Mesenteric fat pad (tissue), 1 donor: Measurements from ENCODE around the gene C5orf24. TPM values are rescaled to one million over a fixed set of nuclear protein-coding genes. Genes with fewer than 3 reads are reported as not detected.
"Not testable (repeated sequence)": the region's sequence is repeated elsewhere in the genome, so short reads cannot be mapped to it uniquely, and the experiment has no call there.

Source experiments
- DNase-seq: peaks from one replicate; pipeline ENCODE4 v3.0.0-alpha.2; 2020; ENCODE audit warnings: low spot score
- total RNA-seq: library from RNA; stranded (reverse); fragmentation: NEBNext Ultra II Directional; extraction: Animal tissue kit (Norgen Biotek cat#: 25700); gene quantifications from one replicate; pipeline ENCODE4 v1.2.1, GENCODE V29; 2021
- donor health status: DM: yes; HTN: yes; CAD: no.

Gene C5orf24
- total RNA-seq, 1 donor from 2014 or later: 40.9 TPM

- peak; percentile 2 for DNase-seq
Observed at GRCh38 chr5:134856465-134856864, 10.7 kb downstream of the C5orf24 start.

GRCh38 chr5:134857401-134857800 is 11.6 kb downstream of the C5orf24 start:
- no peak for DNase-seq

DNA sequence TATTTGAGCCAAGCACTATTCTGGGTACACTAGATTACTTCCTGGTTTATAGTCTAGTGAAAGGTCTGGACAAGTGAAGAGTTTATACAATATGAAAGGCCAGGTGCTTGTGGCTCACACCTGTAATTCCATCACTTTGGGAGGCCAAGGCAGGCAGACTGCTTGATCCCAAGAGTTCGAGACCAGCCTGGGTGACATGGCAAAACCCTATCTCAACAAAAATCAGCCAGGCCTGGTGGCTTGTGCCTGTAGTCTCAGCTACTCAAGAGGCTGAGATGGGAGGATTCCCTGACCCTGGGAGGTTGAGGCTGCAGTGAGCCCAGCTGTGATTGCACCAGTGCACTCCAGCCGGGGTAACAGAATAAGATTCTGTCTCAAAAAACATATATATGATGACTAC is 18.9 kb downstream of the C5orf24 start:
- DNase-seq: peak; percentile 18

GRCh38 chr5:134873494-134873893 is 27.7 kb downstream of the C5orf24 start:
- no peak for DNase-seq

- peak; percentile 97 for DNase-seq
Observed at GRCh38 chr5:134873987-134874830, 28.4 kb downstream of the C5orf24 start, which contains the start of gene TXNDC15. TSS of gene TXNDC15 (plus strand) at chr5:134874371. CDS start at chr5:134874428, 57 bp downstream.

- peak; percentile 59 for DNase-seq
Observed at GRCh38 chr5:134874831-134875655, 29.3 kb downstream of the C5orf24 start.

DNA sequence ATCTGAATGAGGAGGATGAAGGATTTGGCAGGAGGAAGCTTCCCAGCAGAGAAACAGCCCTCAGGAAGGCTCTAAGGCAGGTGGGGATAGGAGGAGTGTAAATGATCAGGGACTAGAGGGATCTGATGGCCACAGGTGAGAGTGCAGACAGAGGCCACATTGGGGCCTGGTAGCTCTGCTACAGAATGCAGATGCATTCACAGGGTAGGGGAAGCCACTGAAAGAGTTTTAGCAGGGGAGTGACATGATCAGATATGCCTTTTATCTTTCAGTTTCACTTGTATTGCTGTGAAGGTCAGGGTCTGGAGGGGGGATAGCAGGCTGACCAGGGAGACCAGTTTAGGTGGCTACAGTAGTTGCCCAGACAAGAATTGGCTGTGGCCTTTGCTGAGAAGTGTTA is 31.4 kb downstream of the C5orf24 start:
- DNase-seq: no peak

GRCh38 chr5:134878403-134878802 is 32.6 kb downstream of the C5orf24 start:
- DNase-seq: no peak

DNA sequence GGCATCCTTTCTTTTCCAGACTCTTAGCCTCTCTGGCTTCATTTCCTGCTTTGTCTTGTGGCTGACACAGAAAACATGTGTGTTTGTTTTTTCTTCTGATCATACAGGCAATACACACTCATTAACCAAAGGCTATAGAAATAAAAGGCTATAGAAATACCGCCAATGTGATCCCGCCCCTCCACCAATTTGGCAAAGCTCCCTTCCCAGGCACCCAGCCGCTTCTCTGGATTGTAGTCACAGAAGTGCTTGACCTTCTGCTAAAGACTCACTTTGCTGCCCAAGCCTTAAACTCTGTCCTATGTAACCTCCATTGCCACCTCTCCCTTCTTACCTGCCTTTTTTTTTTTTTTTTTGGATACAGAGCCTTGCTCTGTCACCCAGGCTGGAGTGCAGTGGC is 33.7 kb downstream of the C5orf24 start:
- peak; percentile 45 for DNase-seq

- not testable (repeated sequence) for DNase-seq
Observed at GRCh38 chr5:134880937-134881336, 35.2 kb downstream of the C5orf24 start.

DNA sequence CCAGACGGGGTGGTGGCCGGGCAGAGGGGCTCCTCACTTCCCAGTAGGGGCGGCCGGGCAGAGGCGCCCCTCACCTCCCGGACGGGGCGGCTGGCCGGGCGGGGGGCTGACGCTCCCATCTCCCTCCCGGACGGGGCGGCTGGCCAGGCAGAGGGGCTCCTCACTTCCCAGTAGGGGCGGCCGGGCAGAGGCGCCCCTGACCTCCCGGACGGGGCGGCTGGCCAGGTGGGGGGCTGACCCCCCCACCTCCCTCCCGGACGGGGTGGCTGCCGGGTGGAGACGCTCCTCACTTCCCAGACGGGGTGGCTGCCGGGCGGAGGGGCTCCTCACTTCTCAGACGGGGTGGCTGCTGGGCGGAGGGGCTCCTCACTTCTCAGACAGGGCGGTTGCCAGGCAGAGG is 35.9 kb downstream of the C5orf24 start:
- DNase-seq: not testable (repeated sequence)

DNA sequence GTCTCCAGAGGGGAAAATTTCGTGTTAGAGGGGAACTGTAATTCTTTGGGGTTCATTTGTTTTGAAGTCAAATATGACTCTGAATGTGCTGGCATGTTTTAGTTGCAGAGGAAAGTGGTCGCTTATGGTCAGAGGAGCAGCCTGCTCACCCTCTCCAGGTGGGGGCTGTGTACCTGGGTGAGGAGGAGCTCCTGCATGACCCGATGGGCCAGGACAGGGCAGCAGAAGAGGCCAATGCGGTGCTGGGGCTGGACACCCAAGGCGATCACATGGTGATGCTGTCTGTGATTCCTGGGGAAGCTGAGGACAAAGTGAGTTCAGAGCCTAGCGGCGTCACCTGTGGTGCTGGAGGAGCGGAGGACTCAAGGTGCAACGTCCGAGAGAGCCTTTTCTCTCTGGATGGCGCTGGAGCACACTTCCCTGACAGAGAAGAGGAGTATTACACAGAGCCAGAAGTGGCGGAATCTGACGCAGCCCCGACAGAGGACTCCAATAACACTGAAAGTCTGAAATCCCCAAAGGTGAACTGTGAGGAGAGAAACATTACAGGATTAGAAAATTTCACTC is 41.9 kb downstream of the C5orf24 start:
- no peak for DNase-seq

- no peak for DNase-seq
Observed at GRCh38 chr5:134889335-134889734, 43.6 kb downstream of the C5orf24 start.

GRCh38 chr5:134891473-134891872 is 45.7 kb downstream of the C5orf24 start:
- peak; percentile 59 for DNase-seq

- no peak for DNase-seq
Observed at GRCh38 chr5:134892282-134892681, 46.5 kb downstream of the C5orf24 start.

GRCh38 chr5:134892926-134893325 is 47.2 kb downstream of the C5orf24 start:
- no peak for DNase-seq

DNA sequence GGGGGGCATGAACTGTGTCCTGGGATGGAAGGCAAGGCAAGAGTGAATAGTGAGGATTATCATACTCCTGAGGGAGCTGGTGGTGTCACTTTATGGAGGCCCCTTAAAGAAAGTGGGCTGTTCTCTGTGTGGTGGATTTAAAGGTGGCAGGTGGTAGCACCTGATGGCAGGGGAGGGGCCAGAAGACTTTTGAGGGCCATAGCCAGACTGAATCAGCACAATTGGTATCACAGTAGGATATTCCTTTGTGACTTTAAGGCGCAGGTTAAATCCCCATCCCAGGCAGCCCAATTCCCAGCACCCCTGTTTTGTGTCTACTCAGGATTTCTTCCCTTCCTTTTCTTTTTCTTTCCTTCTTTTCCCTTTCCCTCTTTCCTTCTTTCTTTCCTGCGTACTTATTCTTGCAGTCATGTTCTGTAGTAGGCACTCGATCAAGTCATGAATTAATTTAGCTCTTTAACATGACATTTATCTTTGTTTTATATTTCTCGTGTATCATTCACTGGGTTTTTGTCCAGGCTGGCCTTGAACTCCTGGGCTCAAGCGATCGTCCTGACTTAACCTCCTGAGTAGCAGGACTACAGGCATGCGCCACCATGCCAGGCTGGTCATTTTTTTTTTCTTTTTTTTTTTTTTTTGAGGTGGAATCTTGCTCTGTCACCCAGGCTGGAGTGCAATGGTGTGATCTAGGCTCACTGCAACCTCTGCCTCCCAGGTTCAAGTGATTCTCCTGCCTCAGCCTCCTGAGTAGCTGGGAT is 48.2 kb downstream of the C5orf24 start:
- no peak for DNase-seq

GRCh38 chr5:134902071-134902801 is 56.5 kb downstream of the C5orf24 start:
- no peak for DNase-seq

DNA sequence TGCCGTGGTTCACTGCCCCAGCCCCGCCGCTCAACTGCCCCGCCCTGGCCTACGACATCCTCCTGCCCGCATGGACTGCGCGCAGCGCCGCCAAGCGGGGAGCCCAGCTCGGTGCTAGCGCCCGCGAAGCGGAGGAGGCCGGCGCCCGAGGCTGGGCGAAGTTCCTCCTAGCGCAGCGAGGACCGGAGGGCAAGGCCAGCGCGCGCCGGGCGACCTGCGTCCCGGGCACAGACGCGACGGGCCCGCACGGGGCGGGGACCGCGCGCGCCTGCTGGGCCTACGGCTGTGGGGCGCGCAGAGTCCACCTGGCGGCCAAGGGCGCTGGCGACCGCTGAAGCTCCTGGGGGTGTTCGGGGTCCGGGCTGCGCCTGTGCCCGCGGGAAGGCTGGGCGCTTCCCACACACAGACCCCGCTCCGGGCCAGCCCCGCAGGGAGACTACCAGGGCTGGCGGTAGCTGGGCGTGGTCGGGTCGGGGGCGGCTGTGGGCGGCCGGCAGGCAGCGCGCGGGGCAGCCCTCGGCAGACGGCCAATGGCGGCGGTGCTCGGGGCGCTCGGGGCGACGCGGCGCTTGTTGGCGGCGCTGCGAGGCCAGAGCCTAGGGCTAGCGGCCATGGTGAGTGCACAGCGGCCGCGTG is 59.0 kb downstream of the C5orf24 start, which contains the start of gene PCBD2:
PCBD2 (plus strand) TSS at position 522 of the 636 bp plus-strand sequence; CDS start at position 531, 9 bp downstream.
- peak; percentile 98 for DNase-seq
